Heart left ventricle (tissue), 16 donors: ENCODE results near the gene IPO5. TPM values are rescaled to one million over a fixed set of nuclear protein-coding genes. Genes with fewer than 3 reads are reported as not detected.

ENCODE experiments used
- ATAC-seq, 4 donors: fragments of 200-7000 bp; cut with Tn5 transposase; one replicate each; pipeline ENCODE4 v1.9.1; 2020 to 2022; ENCODE audit warnings: moderate library complexity in 4 of 4, mild to moderate bottlenecking in 3 of 4, moderate number of reproducible peaks in 1 of 4
- DNase-seq, 5 donors: peaks; one replicate each; pipeline ENCODE4 v3.0.0-alpha.2; 2020
- H3K27ac ChIP-seq, 12 donors: fragments of 200-600 bp; sonication (generic) in 4 of 12; one replicate each; pipeline versions ENCODE4 v1.5.0 to v1.8.0; 2016 to 2022; ENCODE audit warnings: mild to moderate bottlenecking in 2 of 12
- H3K27me3 ChIP-seq, 9 donors: fragments of 200-600 bp; sonication (generic) in 2 of 9; one replicate each; pipeline versions ENCODE4 v1.5.1 to v1.8.0; 2016 to 2022; ENCODE audit warnings: mild to moderate bottlenecking in 3 of 9
- H3K36me3 ChIP-seq, 9 donors: fragments of 200-600 bp; sonication (generic) in 2 of 9; one replicate each; pipeline versions ENCODE4 v1.5.0 to v1.8.0; 2018 to 2022; ENCODE audit warnings: mild to moderate bottlenecking in 2 of 9
- H3K4me1 ChIP-seq, 12 donors: fragments of 200-600 bp; sonication (generic) in 4 of 12; one replicate each; pipeline versions ENCODE4 v1.5.0 to v1.8.0; 2016 to 2022; ENCODE audit warnings: mild to moderate bottlenecking in 3 of 12
- H3K4me3 ChIP-seq, 12 donors: fragments of 200-600 bp; sonication (generic) in 4 of 12; one replicate each; pipeline versions ENCODE4 v1.5.0 to v1.8.0; 2017 to 2022; ENCODE audit warnings: mild to moderate bottlenecking in 9 of 12, moderate library complexity in 4 of 12
- H3K9me3 ChIP-seq, 12 donors: fragments of 200-600 bp; sonication (generic) in 4 of 12; one replicate each; pipeline versions ENCODE4 v1.5.0 to v1.8.0; 2016 to 2022; ENCODE audit warnings: mild to moderate bottlenecking in 1 of 12
- CTCF ChIP-seq, 12 donors: fragments of 200-600 bp; sonication (generic) in 4 of 12; IDR thresholded peaks; one replicate each; pipeline versions ENCODE4 v1.5.0 to v1.8.0; 2018 to 2022; ENCODE audit warnings: antibody characterized with exemption in 12 of 12, mild to moderate bottlenecking in 5 of 12
- POLR2A ChIP-seq, 2 donors: fragments of 450-650 bp; IDR thresholded peaks; one replicate each; pipeline ENCODE4 v1.6.1; 2017; ENCODE audit warnings: antibody characterized with exemption in 2 of 2, mild to moderate bottlenecking in 2 of 2, moderate library complexity in 2 of 2
- WGBS, 4 donors: extraction: QIAGEN DNeasy Blood & Tissue Kit in 2 of 4; methylation state at CpG; one replicate each; pipeline versions ENCODE4 v1.1.5 to v1.1.7; 2013 to 2018; 5-methylcytosine and 5-hydroxymethylcytosine counted together
- intact Hi-C, 10 donors: fragments of 100-400 bp; cut with DNase I; formaldehyde crosslinking; loops; one replicate each; pipeline versions ENCODE4 v1.11.1 to v1.14.2; 2022
- polyA plus RNA-seq, 2 donors: library from polyadenylated mRNA; stranded (reverse); fragments of 200-250 nt; gene quantifications; one replicate each; pipeline ENCODE4 v1.2.3, GENCODE V29; 2013
- total RNA-seq, 9 donors: library from RNA; depleted of rRNA in 2 of 9; stranded (reverse); fragments of >200 nt in 2 of 9; fragmentation: NEBNext Ultra II Directional in 3 of 9; extraction: Animal tissue kit (Norgen Biotek cat#: 25700) in 3 of 9; gene quantifications; one replicate each; pipeline versions ENCODE4 v1.1.0 to v1.2.4, GENCODE V29; 2016 to 2023
- donor health status: ischemic (EF 13 %, LVEDD 7.1; RV severe dilation, severe dysfunction).
- donor health status: healthy with polysubstance abuse.
- donor health status: DM: no; HTN: yes; CAD: no.
- donor health status: DM: no; HTN: no; CAD: no.
- donor health status: ischemic (EF 25% LVEDD 6.9; RV normal size, moderate dysfunction).
- donor health status: ischemic (EF 25% LVEDD 5.7; RV mildly dilated, moderate dysfunction).
- donor health status: healthy.
- donor health status: DM: yes; HTN: yes; CAD: no.
- donor health status: ischemic (EF 35%, LVEDD 5.7; RV mildly dilated, moderate dysfunction).
- donor health status: nonischemic (EF 11% LVEDD 7.7; RV severe dilation, severe dysfunction).
- donor health status: DM: yes; HTN: yes; CAD: no.
- donor health status: PGD.
- donor health status: ischemic (EF 29% LVEDD 5.4; RV normal size, mild dysfunction).
- donor health status: nonischemic (EF 23%, LVEDD 6.1; RV moderate dilation, normal function).

IPO5 gene
- total and polyA plus RNA-seq, 11 donors: 18.4 to 219 (median 111) TPM

- WGBS, 4 donors: 89 to 94% (median 92%) methylated on average over 7 of the region's 7 CpGs
- ATAC-seq (no peak), DNase-seq (no peak)
- Histone ChIP-seq H3K27me3 (no peaks in the 10 kb centered on the region), H3K27ac (no peak overlapping the region), H3K4me3 (no peak overlapping the region), H3K36me3 (peaks cover 0 to 35% (median 26%) of the 10 kb centered on the region in 9 donors), H3K9me3 (no peaks in the 10 kb centered on the region), H3K4me1 (peaks cover 0 to 15% (median 5%) of the 10 kb centered on the region in 12 donors)
- no peak for TF ChIP-seq CTCF (IDR thresholded peaks at IDR 0.05)
- TF ChIP-seq POLR2A (IDR thresholded peaks at IDR 0.05): no peak
- intact Hi-C loops: loop anchor here in 2 of 10 donors (10.0 kb wide), 1 partner anchor 369 kb away; no protein-coding TSS in a partner anchor
These were observed 72.1 kb downstream of the IPO5 start for GRCh38 chr13:98025480-98026025.

GRCh38 chr13:98026457-98026857 lies 73.0 kb downstream of the IPO5 start:
- 38 to 53% (median 46%) methylated on average over 3 of the region's 3 CpGs for WGBS, 4 donors
- H3K4me3 ChIP-seq: no peak overlapping the region
- H3K36me3 ChIP-seq: peaks cover 0 to 26% (median 17%) of the 10 kb centered on the region in 9 donors
- TF ChIP-seq CTCF (IDR thresholded peaks at IDR 0.05): no peak
- no peak for TF ChIP-seq POLR2A (IDR thresholded peaks at IDR 0.05)
- DNase-seq (no peak), ATAC-seq (peak in 3 of 4 donors; percentile 23 to 51 (median 28))
- no peaks in the 10 kb centered on the region for H3K27me3 ChIP-seq
- no peak overlapping the region for H3K27ac ChIP-seq
- H3K4me1 ChIP-seq: peaks cover 0 to 15% (median 5%) of the 10 kb centered on the region in 12 donors
- intact Hi-C loops: loop anchor here in 2 of 10 donors (10.0 kb wide), 1 partner anchor 368 kb away; no protein-coding TSS in a partner anchor
- no peaks in the 10 kb centered on the region for H3K9me3 ChIP-seq

- Histone ChIP-seq H3K4me1 (no peaks in the 10 kb centered on the region), H3K27me3 (no peaks in the 10 kb centered on the region), H3K36me3 (no peaks in the 10 kb centered on the region), H3K27ac (no peak overlapping the region), H3K4me3 (no peak overlapping the region), H3K9me3 (no peaks in the 10 kb centered on the region)
- 87 to 91% (median 88%) methylated on average over 5 of the region's 5 CpGs for WGBS, 4 donors
- no peak for DNase-seq
- ATAC-seq: no peak
- TF ChIP-seq POLR2A (IDR thresholded peaks at IDR 0.05): no peak
- TF ChIP-seq CTCF (IDR thresholded peaks at IDR 0.05): no peak
- intact Hi-C loops: loop anchor here in 5 of 10 donors (5.0 to 10.0 kb wide), 3 partner anchors 363 to 643 kb away; no protein-coding TSS in a partner anchor
These were observed 78.7 kb downstream of the IPO5 start for GRCh38 chr13:98032168-98032567.

- peak in 1 of 5 donors; percentile 25 for DNase-seq
- Histone ChIP-seq H3K36me3 (no peaks in the 10 kb centered on the region), H3K27ac (no peak overlapping the region), H3K4me1 (no peaks in the 10 kb centered on the region), H3K4me3 (no peak overlapping the region), H3K9me3 (no peaks in the 10 kb centered on the region), H3K27me3 (no peaks in the 10 kb centered on the region)
- peak in 1 of 4 donors; percentile 36 for ATAC-seq
- intact Hi-C loops: loop anchor here in 5 of 10 donors (5.0 to 10.0 kb wide), 3 partner anchors 361 to 641 kb away; no protein-coding TSS in a partner anchor
- WGBS, 4 donors: 68 to 73% (median 70%) methylated on average over 19 of the region's 19 CpGs
- TF ChIP-seq POLR2A (IDR thresholded peaks at IDR 0.05): no peak
- TF ChIP-seq CTCF (IDR thresholded peaks at IDR 0.05): peak in 10 of 12 donors; percentile 21 to 60 (median 48)
These were observed 80.1 kb downstream of the IPO5 start for GRCh38 chr13:98033277-98034247.
